Activated T-cell treated with anti-CD3 and anti-CD28 coated beads, Interleukin-2, amount 50 U/mL, for 1 hour (primary cell): ENCODE results near the gene PIM3.
"Not testable (repeated sequence)": the region's sequence is repeated elsewhere in the genome, so short reads cannot be mapped to it uniquely, and the experiment has no call there.

ENCODE experiments used
- DNase-seq: peaks from one replicate; pipeline ENCODE4 v3.0.0-alpha.2; 2020

Gene PIM3

DNA sequence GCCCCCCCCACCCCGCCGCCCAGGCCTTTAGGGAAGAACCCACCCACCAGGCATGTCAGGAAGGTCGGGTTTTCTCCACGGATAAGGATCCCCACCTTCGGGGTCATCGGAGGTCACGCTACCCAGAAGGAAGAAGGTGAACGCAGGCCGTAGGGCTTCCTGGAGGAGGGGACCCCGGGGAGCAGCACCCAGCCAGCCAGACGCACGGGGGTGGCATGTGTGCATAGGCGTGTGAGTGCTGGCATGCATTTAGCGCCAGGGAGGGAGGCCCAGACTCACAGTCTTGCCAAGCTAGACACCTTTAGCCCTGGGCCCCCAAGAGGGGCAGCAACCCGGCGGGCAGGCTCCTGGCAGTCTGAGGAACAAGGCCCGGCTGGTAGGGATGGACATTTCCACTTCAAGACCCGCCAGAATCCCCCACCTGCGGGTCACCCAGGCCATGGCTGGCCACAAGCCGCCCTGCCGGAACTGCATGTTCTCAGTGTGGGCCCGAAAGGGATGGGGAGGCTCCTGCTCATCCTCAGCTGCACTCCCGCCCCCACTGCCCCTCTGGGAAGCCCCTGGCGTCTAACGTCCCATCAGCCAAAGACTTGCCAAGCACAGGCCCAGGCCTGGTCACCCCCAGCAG, 16.7 kb upstream of the PIM3 start:
- no peak for DNase-seq

DNA sequence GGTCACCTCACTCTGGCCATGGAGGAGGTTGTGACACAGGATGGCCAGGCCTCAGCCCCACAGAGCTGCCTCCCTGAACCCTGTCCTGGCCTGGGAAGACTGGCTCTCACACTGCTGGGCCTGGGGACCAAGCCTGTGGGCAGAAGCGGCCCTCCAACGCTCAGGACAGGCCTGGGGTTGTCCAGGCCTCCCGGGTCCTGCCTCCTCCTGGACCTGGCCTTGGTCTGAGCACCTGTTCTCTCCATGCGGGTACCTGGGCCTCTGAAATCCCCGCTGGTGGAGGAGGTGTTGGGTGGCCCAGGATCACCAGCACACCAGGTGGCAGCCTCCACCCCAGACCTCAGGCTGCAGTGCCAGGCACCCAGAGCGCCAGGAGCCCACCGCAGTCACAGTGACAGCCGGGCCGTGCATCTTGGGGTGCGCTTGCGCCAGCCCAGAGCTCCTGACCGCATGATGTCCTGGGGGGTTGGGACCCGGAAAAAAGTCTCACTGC, 16.1 kb upstream of the PIM3 start:
- DNase-seq = no peak

DNA sequence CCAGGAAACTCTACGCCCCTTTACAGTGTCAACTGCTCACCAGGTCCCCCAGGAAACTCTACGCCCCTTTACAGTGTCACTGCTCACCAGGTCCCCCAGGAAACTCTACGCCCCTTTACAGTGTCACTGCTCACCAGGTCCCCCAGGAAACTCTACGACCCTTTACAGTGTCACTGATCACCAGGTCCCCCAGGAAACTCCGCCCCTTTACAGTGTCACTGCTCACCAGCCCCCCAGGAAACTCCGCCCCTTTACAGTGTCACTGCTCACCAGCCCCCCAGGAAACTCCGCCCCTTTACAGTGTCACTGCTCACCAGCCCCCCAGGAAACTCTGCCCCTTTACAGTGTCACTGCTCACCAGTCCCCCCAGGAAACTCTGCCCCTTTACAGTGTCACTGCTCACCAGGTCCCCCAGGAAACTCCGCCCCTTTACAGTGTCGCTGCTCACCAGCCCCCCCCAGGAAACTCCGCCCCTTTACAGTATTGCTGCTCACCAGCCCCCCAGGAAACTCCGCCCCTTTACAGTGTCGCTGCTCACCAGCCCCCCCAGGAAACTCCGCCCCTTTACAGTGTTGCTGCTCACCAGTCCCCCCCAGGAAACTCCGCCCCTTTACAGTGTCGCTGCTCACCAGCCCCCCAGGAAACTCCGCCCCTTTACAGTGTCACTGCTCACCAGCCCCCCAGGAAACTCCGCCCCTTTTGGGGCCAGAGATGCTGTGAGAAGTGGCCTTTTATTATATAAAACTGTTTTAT, 15.4 kb upstream of the PIM3 start:
- not testable (repeated sequence) for DNase-seq

DNA sequence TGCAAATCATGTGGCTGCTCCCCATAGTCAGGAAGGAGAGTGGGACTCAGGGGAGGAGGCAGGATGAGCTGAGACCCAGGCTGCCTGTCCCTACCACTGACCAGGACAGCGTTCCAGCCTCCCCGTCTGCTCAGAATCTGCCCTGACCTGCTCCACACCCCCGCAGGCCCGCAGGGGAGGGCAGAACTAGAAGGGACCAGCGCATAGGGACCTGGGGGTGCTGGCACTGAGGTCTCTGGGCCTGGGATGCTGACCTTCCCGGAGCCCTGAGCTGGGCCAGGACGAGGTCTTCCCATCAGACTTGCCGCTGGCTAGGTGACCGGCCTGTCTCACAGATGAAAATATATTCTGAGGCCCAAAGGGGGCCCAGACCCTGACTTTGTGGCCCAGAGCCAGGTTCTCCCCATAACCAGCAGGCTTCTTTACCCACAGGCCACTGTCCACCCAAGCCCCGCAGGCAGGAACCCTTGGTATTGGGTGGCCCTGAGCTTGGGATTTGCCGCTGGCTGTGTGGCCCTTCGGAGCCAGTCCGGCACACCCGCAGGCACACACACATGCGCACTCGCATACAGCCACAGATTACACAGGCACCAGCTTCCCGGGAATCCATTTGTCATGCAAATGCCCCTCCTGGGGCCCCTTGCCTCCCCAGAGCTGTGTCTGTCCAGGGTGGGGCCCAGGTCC, 13.8 kb upstream of the PIM3 start:
- DNase-seq = no peak

DNA sequence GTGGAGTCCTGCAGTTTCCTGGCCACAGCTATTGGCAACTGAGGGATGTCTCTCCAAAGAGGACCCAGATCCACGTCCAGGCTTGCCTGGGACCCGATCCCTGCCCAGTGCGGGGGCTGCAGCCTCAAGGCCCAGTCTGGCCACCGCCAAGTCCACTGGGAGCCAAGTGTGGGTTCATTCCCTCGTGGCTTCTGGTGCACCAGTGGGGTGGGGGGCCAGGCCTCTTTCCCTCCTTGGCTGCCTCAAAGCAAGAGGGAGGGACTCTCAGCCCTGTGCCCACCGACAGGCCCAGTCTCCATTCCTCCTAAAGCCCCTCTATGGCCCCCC, 13.3 kb upstream of the PIM3 start:
- DNase-seq = no peak

DNA sequence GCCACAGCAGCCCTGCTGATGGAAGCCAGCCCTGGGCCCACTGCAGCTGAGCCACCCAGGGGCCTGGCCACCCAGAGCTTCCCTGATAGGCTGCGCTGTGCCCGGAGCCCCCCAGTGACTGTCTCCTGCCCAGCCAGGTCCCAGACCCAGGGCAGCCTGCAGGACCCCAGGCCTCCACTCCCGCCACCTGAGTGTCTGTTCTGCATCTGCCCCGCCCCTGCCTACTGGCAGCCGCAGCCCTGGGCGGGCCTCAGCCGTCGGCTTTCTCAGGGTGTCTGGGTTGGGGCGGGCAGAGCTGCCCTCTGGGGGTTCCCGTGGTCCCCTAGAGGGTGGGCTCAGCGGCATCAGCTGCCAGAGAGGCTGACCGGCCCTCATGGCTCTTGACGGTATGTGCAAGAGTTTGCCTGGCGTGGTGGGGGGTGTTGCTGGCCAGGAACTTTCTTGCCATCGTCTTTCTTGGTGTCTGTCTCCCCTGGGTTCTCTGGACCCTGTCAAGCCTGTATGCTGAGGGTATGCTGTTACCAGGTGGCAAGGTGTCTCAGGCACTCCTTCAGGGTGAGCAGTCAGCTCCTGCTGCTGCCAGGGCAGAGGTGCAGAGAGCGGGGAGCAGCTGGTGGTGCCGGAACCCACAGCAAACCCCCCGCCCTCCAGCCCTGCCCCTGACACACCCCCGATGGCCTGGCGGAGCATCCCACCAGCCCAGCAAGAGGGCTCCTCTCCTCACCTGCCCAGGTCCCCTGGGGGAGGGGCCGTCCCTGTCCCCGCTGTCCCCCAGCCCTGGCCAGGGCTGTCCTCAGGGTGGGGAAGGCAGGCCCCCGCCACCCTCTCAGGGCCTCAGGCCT, 12.2 kb upstream of the PIM3 start:
- DNase-seq = no peak

DNA sequence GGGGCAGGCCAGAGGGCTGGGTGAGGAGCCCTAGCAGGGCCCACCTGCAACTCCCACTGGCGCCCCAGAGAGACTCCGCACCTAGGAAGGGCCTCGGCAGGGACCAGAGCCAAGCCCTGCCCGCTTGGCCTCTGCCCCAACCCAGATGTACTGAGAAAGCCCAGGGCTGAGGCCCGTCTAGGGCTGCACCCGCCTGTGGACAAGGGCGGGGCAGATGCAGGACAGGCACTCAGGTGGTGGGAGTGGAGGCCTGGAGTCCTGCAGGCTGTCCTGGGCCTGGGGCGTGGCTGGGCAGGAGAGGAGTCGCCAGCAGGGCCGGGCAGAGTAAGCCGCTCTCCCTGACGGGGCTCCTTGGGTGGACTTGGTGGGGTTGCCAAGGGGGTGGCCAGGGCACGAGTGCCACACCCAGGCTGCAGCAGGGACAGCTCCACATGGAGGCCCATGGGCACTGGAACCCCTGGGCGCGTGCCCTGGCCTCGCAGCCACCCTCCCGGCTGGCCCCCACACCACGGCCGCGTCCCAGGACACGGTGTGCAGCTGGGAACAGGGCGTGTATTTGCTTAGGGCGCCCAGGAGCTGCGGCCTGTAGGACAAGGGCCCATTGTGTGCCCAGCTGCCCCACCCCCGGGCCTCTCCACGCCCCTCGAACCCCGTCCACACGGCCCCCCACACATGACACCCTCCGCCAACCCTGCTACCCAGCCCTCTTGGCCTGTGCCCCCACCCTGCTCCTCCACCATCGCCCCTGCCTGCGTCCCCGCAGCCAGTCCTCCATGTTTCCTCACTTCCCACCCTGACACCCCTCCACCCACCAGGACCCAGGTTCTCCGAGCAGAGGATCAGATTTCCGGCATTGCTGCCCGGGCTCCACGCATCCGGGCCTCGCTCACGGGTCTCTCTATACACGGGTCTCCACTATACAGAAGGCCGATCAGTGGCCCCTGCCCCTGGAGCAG, 11.3 kb upstream of the PIM3 start:
- DNase-seq = no peak

DNA sequence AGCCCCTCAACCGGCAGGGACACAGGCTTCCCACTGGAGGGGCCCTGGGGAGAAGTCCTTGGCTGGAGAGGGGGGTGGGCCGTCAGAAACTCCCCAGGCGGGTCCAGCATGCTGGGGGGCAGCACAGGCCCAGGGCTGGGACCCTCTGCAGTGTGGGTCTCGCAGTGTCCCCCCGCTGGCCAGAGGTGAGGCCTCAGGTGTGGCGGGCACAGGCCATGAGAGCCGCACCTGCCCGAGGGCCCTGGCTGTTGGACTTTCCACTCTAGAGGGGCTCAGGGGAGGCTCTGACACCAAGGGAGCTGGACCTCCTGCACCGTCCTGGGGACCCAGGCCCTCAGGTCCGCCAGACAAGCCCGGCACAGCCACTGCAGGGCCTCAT, 10.7 kb upstream of the PIM3 start:
- no peak for DNase-seq

DNA sequence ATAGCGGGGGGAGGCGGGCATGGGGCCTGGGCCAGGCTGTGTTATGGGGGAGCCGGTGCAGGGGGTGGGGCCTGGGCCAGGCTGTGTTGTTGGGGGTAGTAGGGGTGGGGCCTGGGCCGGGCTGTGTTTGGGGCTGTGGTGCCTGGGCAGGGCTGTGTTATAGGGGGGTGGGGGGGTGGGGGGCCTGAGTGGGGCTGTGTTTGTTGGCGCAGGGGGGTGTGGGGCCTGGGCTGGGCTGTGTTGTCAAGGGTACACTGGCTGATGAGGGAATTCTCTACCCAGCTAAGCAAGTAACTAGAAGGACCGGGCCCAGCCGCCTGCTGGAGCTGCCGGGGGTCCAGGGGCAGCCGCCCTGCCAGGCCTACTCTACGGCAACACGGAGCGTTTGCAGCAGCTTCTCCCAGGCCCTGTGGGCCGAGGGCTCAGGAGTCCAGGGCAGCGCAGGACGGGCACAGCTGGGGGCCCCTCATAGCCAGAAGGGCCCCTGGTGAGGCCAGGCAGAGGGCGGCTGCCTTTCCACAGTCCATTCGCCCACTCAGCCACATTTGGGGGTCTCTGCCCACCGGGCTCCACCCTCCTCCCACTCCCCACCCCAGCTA, 10.1 kb upstream of the PIM3 start:
- DNase-seq = no peak

DNA sequence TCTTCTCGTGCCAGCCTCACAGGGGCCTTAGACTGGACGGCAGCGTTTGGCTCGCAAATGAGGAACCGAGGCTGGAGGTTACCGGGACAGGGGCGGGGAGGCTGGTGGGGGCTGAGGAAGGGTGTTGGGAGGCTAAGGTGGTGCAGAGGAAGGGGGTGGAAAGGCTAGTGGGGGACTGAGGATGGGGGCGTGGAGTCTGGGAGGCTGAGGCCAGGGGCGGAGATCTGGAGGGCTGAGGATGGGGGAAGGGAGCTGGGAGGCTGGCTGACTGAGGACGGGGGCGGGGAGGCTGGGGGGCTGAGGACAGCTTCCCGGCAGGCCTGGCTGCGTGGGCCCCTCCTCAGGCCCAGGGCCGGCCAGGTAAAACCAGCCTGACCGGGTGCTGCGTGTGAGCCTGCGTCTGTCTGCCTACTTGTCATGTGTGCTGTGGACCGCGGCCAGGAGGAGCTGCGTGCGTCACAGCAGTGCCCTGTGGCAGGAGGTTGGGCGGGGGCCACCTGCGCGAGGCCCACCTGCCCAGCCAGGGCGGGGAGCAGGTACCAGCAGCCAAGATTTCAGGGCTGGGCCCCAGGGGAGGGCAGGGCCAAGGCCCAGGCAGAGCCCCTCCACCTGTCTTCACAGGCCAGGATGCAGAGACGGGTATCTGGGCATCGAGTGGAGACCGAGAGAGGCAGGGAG, 9.4 kb upstream of the PIM3 start:
- DNase-seq = no peak

DNA sequence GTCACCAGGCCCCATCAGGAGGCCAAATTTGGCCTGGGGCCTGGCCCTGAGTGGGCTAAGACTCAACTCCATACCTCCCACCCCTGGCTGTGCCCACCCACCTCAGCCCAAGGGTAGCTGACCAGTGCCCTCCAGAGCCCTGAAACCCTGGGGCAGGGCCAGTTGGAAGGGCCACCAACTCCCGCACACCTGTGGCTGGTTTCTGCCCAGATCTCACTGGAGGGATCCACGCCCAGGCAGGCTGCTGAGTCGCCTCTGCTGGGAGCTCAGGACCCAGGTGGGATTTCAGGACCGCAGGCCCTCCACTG, 8.9 kb upstream of the PIM3 start:
- no peak for DNase-seq

DNA sequence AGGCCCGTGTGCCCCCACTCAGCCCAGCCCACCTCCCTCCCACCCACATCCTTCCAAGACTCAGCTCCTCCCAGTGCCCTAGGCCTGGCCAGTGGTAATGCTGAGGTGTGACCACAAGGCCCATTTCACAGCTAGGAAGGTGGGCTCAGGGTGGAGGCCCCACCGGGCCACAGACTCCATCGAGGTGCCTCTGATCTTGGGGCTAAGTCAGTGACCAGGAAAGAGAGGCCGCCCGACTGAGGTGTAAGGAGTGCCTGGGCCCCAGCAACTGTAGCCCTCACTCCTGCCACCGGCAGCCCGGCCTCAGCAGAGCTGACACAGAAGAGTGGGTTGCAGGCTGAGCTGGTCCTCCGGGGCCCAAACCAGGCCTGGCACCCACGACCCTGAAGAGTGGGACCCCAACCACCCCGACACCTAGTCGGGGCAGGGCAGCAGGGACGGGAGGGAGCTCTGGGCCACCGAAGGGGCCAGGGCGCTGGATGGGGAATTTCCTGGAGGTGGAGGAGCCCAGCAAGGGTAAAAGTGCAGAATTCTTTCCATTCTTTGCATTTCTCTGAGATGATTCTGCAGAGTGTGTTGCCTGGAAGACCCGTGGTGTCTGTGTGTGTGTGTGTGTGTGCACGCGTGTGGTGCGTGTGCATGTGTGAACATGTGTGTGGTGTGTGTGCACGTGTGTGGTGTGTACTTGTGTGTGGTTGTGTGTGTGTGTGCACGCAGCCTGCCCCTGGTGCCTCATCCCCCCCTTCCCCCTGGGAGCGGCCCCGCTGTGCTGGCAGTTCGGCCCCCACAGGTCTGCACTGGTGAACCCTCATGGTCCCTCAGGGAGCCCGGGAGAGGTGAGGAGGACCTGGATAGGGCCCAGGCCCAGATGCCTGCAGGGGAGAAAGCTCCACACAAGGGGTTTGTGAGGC, 8.3 kb upstream of the PIM3 start:
- DNase-seq = no peak

DNA sequence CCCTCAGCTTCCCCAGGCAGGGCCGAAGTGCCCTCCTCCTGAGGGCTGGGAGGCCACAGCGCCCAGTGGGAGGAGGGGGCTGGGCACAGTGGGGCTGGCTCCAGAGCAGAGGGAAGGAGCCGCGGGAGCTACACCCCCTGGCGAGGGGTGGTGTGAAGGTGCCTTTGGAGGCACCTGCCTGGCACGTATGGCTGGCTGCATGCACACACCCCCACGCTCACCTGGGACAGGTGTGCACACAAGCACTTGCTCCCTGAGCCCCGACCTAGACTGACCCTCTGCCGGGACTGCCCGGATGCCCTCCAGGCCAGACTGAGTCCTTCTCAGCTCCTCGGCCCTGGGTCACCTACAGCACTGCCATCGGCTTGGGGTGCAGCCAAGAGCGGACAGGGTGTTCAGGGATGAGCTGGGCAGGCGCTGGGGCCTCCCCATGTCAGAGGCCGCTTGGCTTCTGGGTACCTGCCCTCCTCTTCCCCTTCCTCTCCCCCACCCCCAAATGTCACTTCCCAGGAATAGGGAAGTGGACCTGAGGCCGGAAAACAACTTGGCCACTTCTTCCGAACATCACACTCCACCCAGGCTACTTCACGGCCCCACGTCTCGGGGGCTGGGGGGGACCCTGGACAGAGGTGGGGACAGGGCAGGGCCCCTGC, 7.4 kb upstream of the PIM3 start:
- DNase-seq = no peak

DNA sequence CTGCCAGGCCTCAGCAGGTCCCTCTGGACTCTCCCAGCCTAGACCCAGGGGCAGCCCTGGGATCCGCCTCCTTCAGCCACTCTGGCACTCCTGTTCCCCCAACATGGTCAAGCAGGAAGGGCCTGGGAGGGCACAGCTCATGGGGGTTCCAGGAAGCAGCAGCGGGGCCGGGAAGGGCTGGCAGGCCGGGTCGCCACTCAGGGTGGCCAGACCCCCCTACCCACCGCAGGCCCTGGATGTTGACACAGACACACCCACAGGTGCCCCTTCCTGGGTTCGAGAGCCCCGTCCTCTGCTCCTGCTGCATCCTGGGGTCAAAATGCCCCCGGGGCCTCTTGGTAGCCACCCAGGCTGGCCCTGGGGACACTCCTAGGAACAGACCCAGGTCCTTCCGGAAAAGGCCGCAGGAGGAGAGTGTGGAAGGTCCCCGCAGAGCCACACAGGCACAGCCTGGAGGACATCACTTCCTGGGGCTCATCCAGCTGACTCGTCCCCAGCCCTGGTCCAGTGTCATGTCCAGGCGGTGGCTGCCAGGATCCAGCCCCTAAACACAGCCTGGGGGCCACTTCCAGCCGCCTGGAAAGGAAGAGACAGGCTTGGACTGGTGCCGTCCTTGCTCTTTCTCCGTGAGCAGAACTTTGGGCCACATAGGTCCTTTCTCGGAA, 6.8 kb upstream of the PIM3 start:
- DNase-seq = no peak

DNA sequence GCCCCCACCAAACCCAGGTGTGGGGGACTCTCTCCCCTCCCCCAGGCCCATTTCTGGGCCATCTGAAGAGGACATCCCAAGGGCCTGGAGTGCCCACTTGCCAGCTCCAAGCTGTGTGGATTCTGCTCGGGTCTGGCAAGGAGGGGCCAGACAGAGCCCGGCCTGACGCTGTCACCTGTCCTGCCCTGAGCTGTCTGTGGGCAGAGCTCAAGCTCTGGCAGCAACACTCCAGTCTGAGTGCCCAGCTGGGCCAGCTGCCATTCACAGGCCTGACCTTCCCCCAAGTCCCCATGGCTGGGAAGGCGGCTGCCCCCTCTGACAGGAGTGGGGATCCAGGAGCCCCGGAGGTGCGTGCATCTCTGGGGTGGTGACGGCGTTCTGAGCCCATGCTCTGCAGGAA, 6.2 kb upstream of the PIM3 start:
- no peak for DNase-seq

DNA sequence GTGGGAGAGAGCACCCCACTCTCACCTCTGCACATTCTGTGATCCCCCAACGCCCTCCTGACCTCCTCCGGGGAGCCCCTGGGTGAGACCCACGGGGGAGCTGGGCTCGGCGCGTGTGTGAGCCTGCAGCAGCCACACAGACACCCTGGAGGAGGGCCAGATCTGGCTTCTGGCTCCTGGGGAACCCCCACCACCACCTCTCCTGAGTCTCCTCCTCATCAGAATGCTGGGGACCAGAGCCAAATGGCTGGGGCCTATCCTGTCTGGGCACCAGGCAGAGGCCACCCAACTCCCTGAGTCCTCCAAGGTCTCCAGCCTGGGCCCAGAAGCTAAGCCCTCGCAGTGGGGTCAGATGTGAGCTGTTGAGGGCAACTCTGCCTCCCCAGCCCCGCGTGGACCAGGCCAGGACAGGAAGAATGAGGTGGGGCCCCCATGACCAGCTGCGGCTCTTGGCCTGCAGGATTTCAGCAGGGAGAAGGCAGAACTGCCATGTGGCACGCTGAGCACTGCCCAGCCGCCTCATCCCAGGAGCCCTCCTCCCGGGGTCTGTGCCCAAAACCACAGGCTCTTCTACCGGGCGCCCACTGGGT, 5.5 kb upstream of the PIM3 start:
- no peak for DNase-seq

DNA sequence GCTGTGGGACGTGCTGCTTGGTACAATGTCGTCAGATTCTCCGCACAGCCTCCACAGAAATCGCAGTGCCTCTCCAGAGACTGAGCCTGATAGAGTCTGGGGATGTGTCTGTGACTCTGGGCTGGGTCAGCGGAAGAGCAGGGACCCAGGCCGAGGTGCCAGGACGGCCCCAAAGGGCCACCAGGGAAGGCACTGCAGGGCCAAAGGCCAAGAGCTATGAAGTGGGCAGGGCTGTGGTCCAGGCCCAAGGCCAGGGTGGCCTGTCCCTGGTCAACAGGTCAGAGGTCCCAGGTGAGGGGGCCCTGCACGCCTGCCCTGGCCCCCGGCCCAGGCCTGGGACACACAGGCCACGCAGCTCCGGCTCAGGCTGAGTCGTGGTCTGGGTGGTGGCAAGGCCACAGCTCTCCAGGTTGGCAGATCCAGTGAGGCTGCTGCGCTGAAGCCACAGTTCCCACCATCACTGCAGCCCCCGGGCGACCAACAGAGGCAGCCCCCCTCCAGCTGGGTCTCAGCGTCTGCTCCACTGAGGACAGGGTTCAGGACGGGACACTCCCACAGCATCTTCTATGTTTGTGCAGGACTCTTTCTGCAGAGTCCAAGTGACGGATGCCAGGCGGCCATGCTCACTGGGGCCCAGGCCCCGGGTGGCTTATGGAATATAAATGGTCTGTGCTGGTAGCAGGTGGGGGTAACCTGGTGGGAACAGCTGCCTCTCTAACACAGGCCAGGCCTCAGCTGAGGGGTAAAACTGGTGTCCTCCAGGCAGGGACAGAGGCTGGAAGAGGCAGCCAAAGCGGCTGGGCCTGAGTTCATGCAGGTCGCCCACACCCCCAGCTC, 4.8 kb upstream of the PIM3 start:
- no peak for DNase-seq

DNA sequence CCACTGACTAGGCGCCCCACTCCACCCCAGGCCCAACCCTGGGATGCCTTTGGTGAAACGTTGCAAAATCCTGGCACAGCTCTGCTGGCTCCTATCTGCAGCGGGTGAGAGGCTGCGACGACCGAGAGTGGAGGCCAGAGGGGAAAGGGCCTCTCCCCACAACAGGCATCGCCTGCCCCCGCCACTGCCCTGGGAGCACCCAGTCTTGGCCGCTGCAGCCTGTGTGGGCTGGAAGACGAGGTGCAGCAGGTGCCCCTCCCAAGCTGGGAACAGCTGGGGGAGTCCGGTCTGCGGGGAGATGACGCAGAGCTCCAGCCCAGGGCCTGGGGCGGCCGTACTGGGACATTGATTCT, 4.2 kb upstream of the PIM3 start:
- DNase-seq = no peak
